KOPT-K1 (cell line): ENCODE results near the gene ARID1B.

Experiments used
- H3K27ac ChIP-seq: fragments of 200-600 bp; sonication (generic); 2 replicates; pipeline ENCODE4 v1.5.1; 2016; ENCODE audit warnings: antibody characterized with exemption, mild to moderate bottlenecking, low read depth, low read length; ENCODE audit not compliant: poor library complexity, severe bottlenecking
- H3K36me3 ChIP-seq: fragments of 200-600 bp; sonication (generic); 2 replicates; pipeline ENCODE4 v1.5.1; 2017; ENCODE audit warnings: antibody characterized with exemption, mild to moderate bottlenecking, low read length, moderate library complexity; ENCODE audit not compliant: insufficient read depth
- H3K9me3 ChIP-seq: fragments of 200-600 bp; sonication (generic); 2 replicates; pipeline ENCODE4 v1.5.1; 2017; ENCODE audit warnings: antibody characterized with exemption, low read length, mild to moderate bottlenecking; ENCODE audit not compliant: insufficient read depth, poor library complexity, severe bottlenecking

ARID1B gene

DNA sequence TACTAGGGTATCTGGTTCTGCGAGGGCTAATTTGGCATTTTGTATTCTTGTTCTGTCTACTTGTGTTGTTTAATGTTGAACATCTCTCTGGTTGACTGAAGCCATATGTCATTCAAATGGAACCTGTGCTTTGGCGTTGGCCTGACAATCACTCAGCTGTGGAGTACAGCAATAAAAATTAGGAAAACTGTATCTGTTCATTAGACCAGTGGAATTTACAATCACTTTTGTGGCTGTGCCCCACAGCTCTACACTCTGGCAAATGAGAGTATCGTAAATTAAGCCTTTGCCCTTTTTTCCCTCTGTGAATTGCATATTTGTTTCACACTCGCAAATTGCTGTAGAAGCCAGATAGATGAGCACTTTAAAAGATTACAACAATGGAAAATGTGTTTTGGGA, 102.0 kb downstream of the ARID1B start:
- no peaks in the 10 kb centered on the region for H3K9me3 ChIP-seq
- H3K27ac ChIP-seq: no peak overlapping the region
- H3K36me3 ChIP-seq: no peaks in the 10 kb centered on the region

- no peaks in the 10 kb centered on the region for H3K36me3 ChIP-seq
- no peak overlapping the region for H3K27ac ChIP-seq
- H3K9me3 ChIP-seq: no peaks in the 10 kb centered on the region
Observed at GRCh38 chr6:156879591-156879990, 102.4 kb downstream of the ARID1B start.

DNA sequence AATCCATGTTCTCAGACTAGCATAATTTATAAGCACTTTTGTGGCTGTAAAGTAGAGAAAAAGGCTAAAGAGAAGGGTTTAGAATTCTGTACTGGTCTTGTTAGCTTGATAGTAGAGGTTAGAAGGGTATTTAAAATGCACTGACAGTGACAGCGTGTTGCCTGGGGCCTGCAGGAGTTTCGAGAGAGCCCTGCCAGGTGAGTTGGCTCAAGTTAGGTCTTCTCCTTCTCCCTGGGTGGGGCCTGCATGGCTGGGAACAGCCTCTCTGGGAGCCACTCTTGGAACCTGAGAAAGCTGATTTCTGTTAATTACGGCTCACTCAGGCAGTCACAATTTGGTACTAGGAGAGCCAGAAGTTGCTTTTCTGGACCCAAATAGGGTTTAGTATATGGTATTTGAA, 103.7 kb downstream of the ARID1B start:
- no peaks in the 10 kb centered on the region for H3K9me3 ChIP-seq
- no peaks in the 10 kb centered on the region for H3K36me3 ChIP-seq
- no peak overlapping the region for H3K27ac ChIP-seq

DNA sequence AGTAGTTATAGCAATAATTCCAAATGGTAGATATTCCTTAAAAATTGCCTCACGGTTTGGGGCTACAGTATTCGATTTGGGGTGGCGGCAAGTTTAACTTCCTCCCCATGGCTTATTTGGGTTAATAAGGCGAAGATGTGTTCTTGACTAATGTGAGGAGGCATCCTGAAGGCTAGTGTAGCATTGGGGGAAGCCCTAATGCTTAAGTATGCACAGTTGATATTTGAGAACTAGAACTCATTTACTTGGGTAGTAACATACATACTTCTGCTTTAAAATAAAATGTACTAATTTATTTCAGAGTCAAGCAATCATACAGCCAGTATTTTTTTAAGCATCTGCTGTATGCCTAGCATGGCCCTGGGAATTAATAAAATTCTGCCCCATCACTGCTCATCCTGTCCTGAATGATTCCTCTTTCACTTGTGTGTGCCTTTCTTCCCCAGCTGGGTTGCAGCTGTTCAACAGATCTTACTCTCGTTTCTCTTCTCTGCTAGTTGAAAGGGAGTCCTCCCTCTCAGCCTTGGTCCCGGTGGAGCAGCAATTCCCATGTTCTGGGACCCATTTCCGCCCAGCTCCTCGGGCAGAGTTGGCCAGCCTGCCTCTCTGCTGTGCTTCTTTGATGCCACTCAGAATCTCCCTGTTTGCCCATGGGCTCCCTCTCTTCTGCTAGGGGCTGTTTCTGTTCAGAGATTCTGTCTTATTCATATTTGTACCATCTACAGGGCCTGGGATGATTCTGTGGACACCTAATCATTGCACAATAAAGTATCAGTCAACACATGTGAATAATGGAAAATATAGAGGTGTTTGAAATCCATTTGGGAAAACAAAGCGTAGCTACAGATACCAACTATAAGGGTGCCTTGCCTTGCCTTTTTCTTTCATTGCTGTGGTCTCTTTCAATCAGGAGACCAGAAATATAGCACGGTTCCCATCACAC, 104.8 kb downstream of the ARID1B start:
- Histone ChIP-seq H3K9me3 (no peaks in the 10 kb centered on the region), H3K36me3 (no peaks in the 10 kb centered on the region), H3K27ac (no peak overlapping the region)

DNA sequence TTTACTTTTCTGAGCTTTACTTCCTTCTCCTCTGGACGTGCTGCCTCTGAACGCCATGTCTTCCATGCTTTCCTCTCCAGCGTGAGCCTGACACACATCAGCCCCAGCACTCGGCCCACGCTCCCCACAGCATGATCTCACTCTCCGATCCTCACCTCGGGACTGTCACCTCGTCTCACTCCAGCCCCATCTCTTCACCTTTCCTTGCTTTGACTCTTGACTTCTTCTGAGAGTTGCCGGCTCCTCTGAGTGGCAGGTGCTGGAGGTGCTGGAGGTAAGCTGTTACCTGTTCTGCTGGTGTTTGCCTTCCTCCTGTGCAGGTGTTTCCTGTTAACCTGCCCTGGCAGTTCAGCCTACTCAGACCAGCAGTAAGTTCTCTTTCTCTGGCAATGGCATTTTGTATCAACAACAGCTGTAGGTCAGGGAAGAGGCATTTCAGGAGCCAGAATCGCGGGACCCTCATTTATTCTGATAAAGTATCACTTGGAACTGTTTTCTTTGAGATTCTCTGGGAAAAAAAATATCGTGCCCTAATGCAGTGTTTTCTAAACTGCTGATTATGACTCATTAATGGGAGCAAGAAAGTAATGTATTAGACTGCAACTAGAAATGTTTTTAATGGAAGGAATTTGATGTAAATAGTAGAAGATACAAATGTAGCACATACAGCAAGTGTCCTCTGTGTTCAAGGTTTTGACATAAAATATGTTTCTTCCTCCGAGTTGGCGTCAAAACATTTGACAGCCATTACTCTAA, 106.5 kb downstream of the ARID1B start:
- H3K27ac ChIP-seq: no peak overlapping the region
- H3K36me3 ChIP-seq: no peaks in the 10 kb centered on the region
- H3K9me3 ChIP-seq: no peaks in the 10 kb centered on the region

GRCh38 chr6:156884306-156884705, 107.1 kb downstream of the ARID1B start:
- Histone ChIP-seq H3K9me3 (no peaks in the 10 kb centered on the region), H3K27ac (no peak overlapping the region), H3K36me3 (no peaks in the 10 kb centered on the region)

GRCh38 chr6:156885562-156885961, 108.4 kb downstream of the ARID1B start:
- no peak overlapping the region for H3K27ac ChIP-seq
- H3K36me3 ChIP-seq: no peaks in the 10 kb centered on the region
- H3K9me3 ChIP-seq: no peaks in the 10 kb centered on the region

GRCh38 chr6:156886409-156886808, 109.2 kb downstream of the ARID1B start:
- H3K27ac ChIP-seq: no peak overlapping the region
- H3K9me3 ChIP-seq: no peaks in the 10 kb centered on the region
- no peaks in the 10 kb centered on the region for H3K36me3 ChIP-seq

- H3K36me3 ChIP-seq: no peaks in the 10 kb centered on the region
- no peak overlapping the region for H3K27ac ChIP-seq
- H3K9me3 ChIP-seq: no peaks in the 10 kb centered on the region
Observed at GRCh38 chr6:156887623-156888269, 110.6 kb downstream of the ARID1B start.

DNA sequence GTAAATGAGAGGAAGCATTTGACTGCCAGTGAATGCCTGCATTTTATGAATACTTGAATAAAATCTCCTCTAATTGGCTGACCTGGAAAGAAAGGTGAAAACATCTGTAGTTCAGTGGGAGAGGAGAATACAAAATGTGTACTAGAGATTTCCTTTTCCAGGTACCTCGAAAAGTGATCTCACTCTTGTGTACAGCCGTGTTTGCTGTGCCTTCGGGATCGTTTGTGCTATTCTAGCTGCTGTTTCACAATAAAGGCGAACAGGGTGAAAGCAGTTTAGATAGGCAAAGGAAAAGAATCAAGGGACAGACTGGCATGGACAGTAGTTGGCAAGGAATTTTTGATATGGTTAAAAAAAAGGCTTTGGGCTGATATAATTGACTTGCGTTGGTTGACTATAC, 112.3 kb downstream of the ARID1B start:
- Histone ChIP-seq H3K9me3 (no peaks in the 10 kb centered on the region), H3K27ac (no peak overlapping the region), H3K36me3 (no peaks in the 10 kb centered on the region)

DNA sequence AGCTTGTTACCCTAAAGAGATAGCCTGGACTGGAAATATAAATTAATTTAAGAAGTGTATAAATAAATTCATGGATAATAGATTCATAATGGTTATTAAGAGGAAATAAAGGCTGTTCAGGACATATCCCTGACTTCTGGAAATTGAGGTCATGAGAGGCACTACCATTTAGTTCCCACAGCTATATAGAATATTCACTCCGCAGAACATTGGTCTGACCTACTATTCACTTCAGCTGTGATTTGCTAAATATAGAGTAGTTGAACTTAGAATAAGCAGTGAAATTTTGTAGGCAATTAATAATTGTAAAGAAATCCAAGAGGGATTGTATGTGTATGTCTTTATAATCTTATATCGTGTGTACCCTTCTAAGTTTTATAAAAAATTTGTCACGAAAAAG, 112.8 kb downstream of the ARID1B start:
- Histone ChIP-seq H3K9me3 (no peaks in the 10 kb centered on the region), H3K27ac (no peak overlapping the region), H3K36me3 (no peaks in the 10 kb centered on the region)

DNA sequence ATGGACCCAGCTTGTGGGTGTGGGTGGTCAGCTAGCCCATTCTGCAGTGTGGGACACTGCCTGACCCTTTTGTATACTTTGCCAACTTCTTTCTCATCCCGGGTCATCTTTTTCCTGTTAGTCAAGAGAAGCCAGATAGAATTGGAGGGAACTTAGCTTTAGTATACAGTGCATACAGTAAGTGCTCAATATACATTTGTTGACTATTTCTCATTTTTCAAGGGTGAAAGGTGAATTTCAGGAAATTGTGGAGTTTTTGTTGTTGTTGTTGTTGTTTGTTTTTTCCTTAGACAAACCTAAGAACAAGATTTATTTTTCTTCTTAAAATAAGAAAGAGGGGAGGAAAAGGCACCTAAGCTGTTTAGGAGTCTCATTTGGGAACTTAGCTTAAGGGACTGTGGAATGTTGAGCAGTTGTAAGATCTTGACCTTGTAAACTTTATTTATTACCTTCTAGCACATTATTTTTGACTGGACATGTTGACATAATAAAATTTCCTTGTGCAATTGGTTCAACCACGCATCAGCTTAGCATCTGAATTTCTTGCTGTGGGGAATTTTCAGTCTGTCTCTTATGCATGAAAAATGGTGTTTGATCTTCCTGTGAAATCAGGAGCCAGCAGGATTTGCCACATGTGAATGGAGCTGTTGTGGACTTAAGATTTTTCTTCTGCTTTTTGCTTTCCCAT, 113.6 kb downstream of the ARID1B start:
- H3K27ac ChIP-seq: no peak overlapping the region
- no peaks in the 10 kb centered on the region for H3K9me3 ChIP-seq
- no peaks in the 10 kb centered on the region for H3K36me3 ChIP-seq

GRCh38 chr6:156897907-156898531, 120.8 kb downstream of the ARID1B start:
- Histone ChIP-seq H3K27ac (no peak overlapping the region), H3K9me3 (no peaks in the 10 kb centered on the region), H3K36me3 (peaks cover 8% of the 10 kb centered on the region)

DNA sequence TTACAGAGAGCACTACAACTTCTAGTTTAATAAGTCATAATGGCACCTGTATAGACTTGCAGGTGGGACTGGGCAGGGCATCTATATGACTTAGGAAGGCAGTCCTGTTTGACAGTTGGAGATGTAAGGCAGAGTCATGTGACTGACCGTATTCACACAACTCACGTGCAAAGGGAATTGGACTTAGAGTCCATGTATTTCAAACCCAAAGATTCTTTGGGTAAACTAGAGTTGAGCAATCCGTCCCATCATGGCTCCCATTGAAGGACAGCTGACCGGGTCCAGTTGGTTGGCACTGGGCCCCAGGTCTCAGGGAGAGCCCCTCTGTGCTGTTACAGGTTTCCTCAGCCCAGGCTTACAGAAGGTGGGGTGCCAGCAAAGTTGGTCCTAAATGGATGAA, 121.9 kb downstream of the ARID1B start:
- peaks cover 9% of the 10 kb centered on the region for H3K36me3 ChIP-seq
- no peak overlapping the region for H3K27ac ChIP-seq
- no peaks in the 10 kb centered on the region for H3K9me3 ChIP-seq
